PC-9 (cell line): Measurements from ENCODE around the gene KRT8.

Experiments used
- EZH2 ChIP-seq: fragments of 200-600 bp; sonication (generic); IDR thresholded peaks from 2 replicates; pipeline ENCODE4 v1.8.0; 2017; ENCODE audit warnings: antibody characterized with exemption, low read depth
- TF ChIP-seq, protein P1 (sequence below): fragments of 200-600 bp; sonication (generic); conservative IDR thresholded peaks from 2 replicates; pipeline ENCODE4 v1.6.1; 2017; ENCODE audit warnings: mixed run types, antibody characterized with exemption, mild to moderate bottlenecking, moderate library complexity

DNA sequence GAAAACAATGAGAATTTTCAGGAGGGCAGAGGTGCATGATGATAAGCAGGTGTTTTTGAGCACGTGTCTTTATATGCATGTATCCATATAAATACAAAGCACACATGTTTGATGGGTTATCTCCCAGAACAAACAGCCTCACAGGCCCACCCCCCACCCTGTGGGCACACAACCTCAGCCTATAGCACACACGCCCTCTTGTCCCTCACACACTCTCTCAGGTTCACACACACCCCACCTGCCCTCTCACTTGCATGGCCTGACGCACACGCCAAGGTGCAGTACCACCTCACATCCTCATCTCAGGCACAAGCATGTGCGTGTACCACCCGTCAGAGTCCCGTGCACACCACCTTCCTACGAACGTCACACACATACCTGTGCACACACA, 8.6 kb upstream of the KRT8 start:
- TF ChIP-seq, protein P1, sequence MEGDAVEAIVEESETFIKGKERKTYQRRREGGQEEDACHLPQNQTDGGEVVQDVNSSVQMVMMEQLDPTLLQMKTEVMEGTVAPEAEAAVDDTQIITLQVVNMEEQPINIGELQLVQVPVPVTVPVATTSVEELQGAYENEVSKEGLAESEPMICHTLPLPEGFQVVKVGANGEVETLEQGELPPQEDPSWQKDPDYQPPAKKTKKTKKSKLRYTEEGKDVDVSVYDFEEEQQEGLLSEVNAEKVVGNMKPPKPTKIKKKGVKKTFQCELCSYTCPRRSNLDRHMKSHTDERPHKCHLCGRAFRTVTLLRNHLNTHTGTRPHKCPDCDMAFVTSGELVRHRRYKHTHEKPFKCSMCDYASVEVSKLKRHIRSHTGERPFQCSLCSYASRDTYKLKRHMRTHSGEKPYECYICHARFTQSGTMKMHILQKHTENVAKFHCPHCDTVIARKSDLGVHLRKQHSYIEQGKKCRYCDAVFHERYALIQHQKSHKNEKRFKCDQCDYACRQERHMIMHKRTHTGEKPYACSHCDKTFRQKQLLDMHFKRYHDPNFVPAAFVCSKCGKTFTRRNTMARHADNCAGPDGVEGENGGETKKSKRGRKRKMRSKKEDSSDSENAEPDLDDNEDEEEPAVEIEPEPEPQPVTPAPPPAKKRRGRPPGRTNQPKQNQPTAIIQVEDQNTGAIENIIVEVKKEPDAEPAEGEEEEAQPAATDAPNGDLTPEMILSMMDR: no peak
- TF ChIP-seq EZH2: no peak
